Measurements from ENCODE around the gene CD99. TPM values are rescaled to one million over a fixed set of nuclear protein-coding genes. Genes with fewer than 3 reads are reported as not detected.

CD99 gene
- total and polyA plus RNA-seq, 12 donors, result 89.4 to 266 (median 184) TPM

GRCh38 chrX:2642791-2643190 is 48.3 kb upstream of the CD99 start:
- intact Hi-C loops (cut with DNase I), result loop anchor here (5.0 to 10.0 kb wide), 2 partner anchors 175 to 182 kb away; partner anchors contain the start of gene GYG2 (in 1 of the 2)
- no peak for DNase-seq
- H3K4me1 ChIP-seq (replicated peaks in 1 of 2), result no peaks in the 10 kb centered on the region
- TF ChIP-seq CTCF (IDR thresholded peaks at IDR 0.05) (no peak), POLR2A (IDR thresholded peaks at IDR 0.05) (no peak)
- H3K9me3 ChIP-seq (replicated peaks in 1 of 3), result no peaks in the 10 kb centered on the region
- no peaks in the 10 kb centered on the region for H3K27me3 ChIP-seq
- no peaks in the 10 kb centered on the region for H3K36me3 ChIP-seq (replicated peaks in 1 of 2)
- WGBS, 4 donors, result 72 to 82% (median 78%) methylated on average over 7 to 10 of the region's 10 CpGs
- H3K4me3 ChIP-seq, result no peak overlapping the region
- H3K27ac ChIP-seq, result no peak overlapping the region

- Histone ChIP-seq H3K4me1 (replicated peaks in 1 of 2) (no peaks in the 10 kb centered on the region), H3K4me3 (no peak overlapping the region), H3K27ac (no peak overlapping the region), H3K36me3 (replicated peaks in 1 of 2) (no peaks in the 10 kb centered on the region), H3K27me3 (no peaks in the 10 kb centered on the region), H3K9me3 (replicated peaks in 1 of 3) (no peaks in the 10 kb centered on the region)
- TF ChIP-seq CTCF (IDR thresholded peaks at IDR 0.05) (no peak), POLR2A (IDR thresholded peaks at IDR 0.05) (no peak)
- 74 to 90% (median 84%) methylated on average over 1 of the region's 1 CpG for WGBS, 4 donors
- intact Hi-C loops (cut with DNase I), result loop anchor here (5.0 to 10.0 kb wide), 2 partner anchors 173 to 181 kb away; partner anchors contain the start of gene GYG2 (in 1 of the 2)
- DNase-seq, result no peak
These were observed 47.2 kb upstream of the CD99 start for GRCh38 chrX:2643880-2644279.

GRCh38 chrX:2645563-2645962 is 45.5 kb upstream of the CD99 start:
- 52 to 79% (median 68%) methylated on average over 5 of the region's 5 CpGs for WGBS, 4 donors
- TF ChIP-seq POLR2A (IDR thresholded peaks at IDR 0.05) (no peak), CTCF (IDR thresholded peaks at IDR 0.05) (no peak)
- Histone ChIP-seq H3K36me3 (replicated peaks in 1 of 2) (no peaks in the 10 kb centered on the region), H3K27ac (no peak overlapping the region), H3K4me1 (replicated peaks in 1 of 2) (no peaks in the 10 kb centered on the region), H3K9me3 (replicated peaks in 1 of 3) (no peaks in the 10 kb centered on the region), H3K4me3 (no peak overlapping the region), H3K27me3 (no peaks in the 10 kb centered on the region)
- intact Hi-C loops (cut with DNase I), result loop anchor here in 1 of 2 donors (10.0 kb wide), 1 partner anchor 179 kb away; the partner anchor contains the start of gene GYG2
- no peak for DNase-seq

- H3K9me3 ChIP-seq (replicated peaks in 1 of 3), result no peaks in the 10 kb centered on the region
- no peak for TF ChIP-seq CTCF (IDR thresholded peaks at IDR 0.05)
- no peak for TF ChIP-seq POLR2A (IDR thresholded peaks at IDR 0.05)
These were observed 43.5 kb upstream of the CD99 start for GRCh38 chrX:2647627-2648026.

More at GRCh38 chrX:2647627-2648026, 43.5 kb upstream of the CD99 start:
- intact Hi-C loops (cut with DNase I), result loop anchor here in 1 of 2 donors (10.0 kb wide), 1 partner anchor 177 kb away; the partner anchor contains the start of gene GYG2
- H3K4me1 ChIP-seq (replicated peaks in 1 of 2), result no peaks in the 10 kb centered on the region
- WGBS, 4 donors, result 81 to 93% (median 87%) methylated on average over 3 of the region's 3 CpGs
- H3K27ac ChIP-seq, result no peak overlapping the region
- no peaks in the 10 kb centered on the region for H3K36me3 ChIP-seq (replicated peaks in 1 of 2)
- DNase-seq, result no peak
- H3K27me3 ChIP-seq, result no peaks in the 10 kb centered on the region
- H3K4me3 ChIP-seq, result no peak overlapping the region

Measured in adrenal gland (tissue), 12 donors.